ENCODE measurements around the gene RIPOR2. TPM values are rescaled to one million over a fixed set of nuclear protein-coding genes. Genes with fewer than 3 reads are reported as not detected.

The RIPOR2 gene
- total and polyA plus RNA-seq, 10 of the 15 experiments (the other 5 are each of a cell fraction or from before 2014, with no cell fraction given), result 22.2 to 48.2 (median 34.7) TPM

GRCh38 chr6:24798740-24799540 is 136.8 kb downstream of the RIPOR2 start, which contains the start of gene ARMH2:
TSS of gene ARMH2 (minus strand) at chr6:24798917. CDS start at chr6:24798857, 60 bp downstream.
- Histone ChIP-seq H4K20me1 (ENCODE audit: control insufficient read depth, insufficient read depth) (no peaks in the 10 kb centered on the region), H3K79me2 (ENCODE audit: control insufficient read depth, insufficient read depth, low read length) (no peaks in the 10 kb centered on the region), H3K4me1 (ENCODE audit: control insufficient read depth, insufficient read depth, low read length) (no peaks in the 10 kb centered on the region), H3K9me3 (replicated peaks; ENCODE audit: control insufficient read depth, insufficient read depth, low read length) (no peaks in the 10 kb centered on the region), H3K36me3 (ENCODE audit: control insufficient read depth in 2 of 2, insufficient read depth in 2 of 2, low read length in 1 of 2) (no peaks in the 10 kb centered on the region), H3K9ac (ENCODE audit: control insufficient read depth, insufficient read depth, low read length) (no peak within 1 kb of the TSS), H3K27ac (ENCODE audit: control insufficient read depth, insufficient read depth) (no peak within 1 kb of the TSS), H3K4me3 (no peak within 1 kb of the TSS), H2AFZ (ENCODE audit: control insufficient read depth, low read depth, low read length) (no peak within 1 kb of the TSS), H3K27me3 (replicated peaks in 1 of 2; ENCODE audit: control insufficient read depth in 2 of 2, insufficient read depth in 2 of 2, low read length in 1 of 2) (no peaks in the 10 kb centered on the region), H3K4me2 (ENCODE audit: control insufficient read depth, insufficient read depth) (no peak within 1 kb of the TSS)
- no peak for DNase-seq (ENCODE audit: low read depth, low spot score)
- in situ Hi-C loops (cut with MboI) (no loop called here), intact Hi-C loops (cut with micrococcal nuclease; ENCODE audit: unreplicated experiment) (no loop called here)
- 93% methylated on average over 13 of the region's 13 CpGs for WGBS (ENCODE audit: insufficient coverage, insufficient replicate concordance, low lambda C conversion rate, missing lambda C conversion rate)
- no TSS peak for BruUV-seq (replicated peaks)
- FAIRE-seq, result no peak
- SMC1A ChIA-PET (ENCODE audit: uncharacterized antibody, unreplicated experiment), result interaction anchor here (1.1 to 5.0 kb wide), 4 partner anchors 8 to 21 kb away, joined by 3 to 20 read pairs (median 6); no protein-coding TSS in a partner anchor
- no peak for ATAC-seq
- RAD21 ChIA-PET (ENCODE audit: unreplicated experiment), result no interaction called here
- no peak for TF ChIP-seq SPI1 (IDR thresholded peaks at IDR 0.05; ENCODE audit: borderline replicate concordance, insufficient read depth, low read depth, low read length)
- no peak for TF ChIP-seq E2F4 (IDR thresholded peaks at IDR 0.05; ENCODE audit: low read depth, low read length)
- no peak for TF ChIP-seq RUNX3 (IDR thresholded peaks at IDR 0.05; ENCODE audit: low read length)
- CTCF ChIA-PET, result interaction anchor here (0.7 to 1.3 kb wide), 2 partner anchors 14 to 41 kb away, joined by 3 read pairs; no protein-coding TSS in a partner anchor
- POLR2A ChIA-PET, result no interaction called here
